Smooth muscle cell (in vitro differentiated cells): ENCODE data around the gene ZWILCH. TPM values are rescaled to one million over a fixed set of nuclear protein-coding genes. Genes with fewer than 3 reads are reported as not detected.

ENCODE experiments used
- DNase-seq: peaks from one replicate; lab custom pipeline; 2025; ENCODE audit not compliant: unreplicated experiment; lab: John Stamatoyannopoulos, UW
- H2AFZ ChIP-seq: fragments of 200-600 bp; sonication (generic); 2 replicates; pipeline ENCODE4 v1.6.0; 2016; ENCODE audit warnings: antibody characterized with exemption, low read depth, mild to moderate bottlenecking
- H3F3A ChIP-seq: fragments of 200-600 bp; sonication (generic); 2 replicates; pipeline ENCODE4 v1.6.0; 2017; ENCODE audit warnings: antibody characterized with exemption, low read depth
- H3K27ac ChIP-seq: fragments of 200-600 bp; sonication (generic); 2 replicates; pipeline ENCODE4 v1.5.1; 2016; ENCODE audit warnings: low read depth, mild to moderate bottlenecking
- H3K27me3 ChIP-seq: fragments of 200-600 bp; sonication (generic); 2 replicates; pipeline ENCODE4 v1.6.1; 2016; ENCODE audit warnings: low read depth, mild to moderate bottlenecking
- H3K36me3 ChIP-seq: fragments of 200-600 bp; sonication (generic); 2 replicates; pipeline ENCODE4 v1.5.1; 2016; ENCODE audit warnings: low read depth
- H3K4me1 ChIP-seq: fragments of 200-600 bp; sonication (generic); 2 replicates; pipeline ENCODE4 v1.5.1; 2016; ENCODE audit warnings: low read depth
- H3K4me2 ChIP-seq: fragments of 200-600 bp; sonication (generic); 2 replicates; pipeline ENCODE4 v1.6.0; 2016; ENCODE audit warnings: mild to moderate bottlenecking
- H3K4me3 ChIP-seq: fragments of 200-600 bp; sonication (generic); 2 replicates; pipeline ENCODE4 v1.5.1; 2016; ENCODE audit warnings: mild to moderate bottlenecking
- H3K79me2 ChIP-seq: fragments of 200-600 bp; sonication (generic); 2 replicates; pipeline ENCODE4 v1.6.0; 2016; ENCODE audit warnings: low read depth, mild to moderate bottlenecking
- H3K9ac ChIP-seq: fragments of 200-600 bp; sonication (generic); 2 replicates; pipeline ENCODE4 v1.6.0; 2016; ENCODE audit warnings: low read depth
- H3K9me3 ChIP-seq: fragments of 200-600 bp; sonication (generic); replicated peaks from 2 replicates; pipeline ENCODE4 v1.5.1; 2016; ENCODE audit warnings: low read depth
- H4K20me1 ChIP-seq: fragments of 200-600 bp; sonication (generic); 2 replicates; pipeline ENCODE4 v1.6.0; 2016; ENCODE audit warnings: low read depth
- WGBS: methylation state at CpG from one replicate; pipeline ENCODE4 v1.1.7; 2016; ENCODE audit warnings: low lambda C conversion rate; 5-methylcytosine and 5-hydroxymethylcytosine counted together
- polyA plus RNA-seq: library from polyadenylated mRNA; unstranded; fragments of >200 nt; fragmentation: Nextera tagmentation; extraction: Ambion mirVana; gene quantifications from 2 replicates; pipeline ENCODE4 v1.2.1, GENCODE V29; 2016
- total RNA-seq: library from RNA; depleted of rRNA; stranded (reverse); fragments of >200 nt; gene quantifications from 2 replicates; pipeline ENCODE4 v1.2.3, GENCODE V29; 2014
- TF ChIP-seq, protein P1 (sequence below): fragments of 200-600 bp; sonication (generic); IDR thresholded peaks from 2 replicates; pipeline ENCODE4 v1.5.1; 2017; ENCODE audit warnings: borderline replicate concordance, mild to moderate bottlenecking, antibody characterized with exemption; ENCODE audit not compliant: insufficient read depth, poor library complexity, severe bottlenecking

Gene ZWILCH
- total and polyA plus RNA-seq, 2 experiments from 2014 or later, result 17.7 to 17.9 TPM

DNA sequence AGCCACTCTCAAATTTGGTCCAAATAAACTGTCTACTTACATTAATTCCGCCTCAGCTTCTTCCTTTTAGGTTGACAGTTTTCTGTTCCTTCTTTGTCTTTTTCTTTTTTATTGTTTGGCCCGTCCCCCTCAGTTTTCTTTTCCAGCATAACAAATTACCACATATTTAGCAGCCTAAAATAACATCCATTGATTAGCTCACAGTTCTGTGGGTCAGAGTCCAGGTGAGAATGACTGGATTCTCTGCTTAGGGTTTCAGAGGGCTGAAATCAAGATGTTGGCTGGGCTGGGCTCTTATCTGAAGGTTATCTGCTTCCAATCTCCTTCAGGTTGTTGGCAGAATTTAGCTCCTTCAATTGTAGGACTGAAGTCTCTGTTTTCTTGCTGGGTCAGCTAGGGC, 85.3 kb downstream of the ZWILCH start:
- no peak overlapping the region for H3K4me2 ChIP-seq
- H3K79me2 ChIP-seq, result no peaks in the 10 kb centered on the region
- no peaks in the 10 kb centered on the region for H3F3A ChIP-seq
- TF ChIP-seq, protein P1, sequence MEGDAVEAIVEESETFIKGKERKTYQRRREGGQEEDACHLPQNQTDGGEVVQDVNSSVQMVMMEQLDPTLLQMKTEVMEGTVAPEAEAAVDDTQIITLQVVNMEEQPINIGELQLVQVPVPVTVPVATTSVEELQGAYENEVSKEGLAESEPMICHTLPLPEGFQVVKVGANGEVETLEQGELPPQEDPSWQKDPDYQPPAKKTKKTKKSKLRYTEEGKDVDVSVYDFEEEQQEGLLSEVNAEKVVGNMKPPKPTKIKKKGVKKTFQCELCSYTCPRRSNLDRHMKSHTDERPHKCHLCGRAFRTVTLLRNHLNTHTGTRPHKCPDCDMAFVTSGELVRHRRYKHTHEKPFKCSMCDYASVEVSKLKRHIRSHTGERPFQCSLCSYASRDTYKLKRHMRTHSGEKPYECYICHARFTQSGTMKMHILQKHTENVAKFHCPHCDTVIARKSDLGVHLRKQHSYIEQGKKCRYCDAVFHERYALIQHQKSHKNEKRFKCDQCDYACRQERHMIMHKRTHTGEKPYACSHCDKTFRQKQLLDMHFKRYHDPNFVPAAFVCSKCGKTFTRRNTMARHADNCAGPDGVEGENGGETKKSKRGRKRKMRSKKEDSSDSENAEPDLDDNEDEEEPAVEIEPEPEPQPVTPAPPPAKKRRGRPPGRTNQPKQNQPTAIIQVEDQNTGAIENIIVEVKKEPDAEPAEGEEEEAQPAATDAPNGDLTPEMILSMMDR, result no peak
- no peaks in the 10 kb centered on the region for H3K4me1 ChIP-seq
- H3K4me3 ChIP-seq, result no peak overlapping the region
- H3K27ac ChIP-seq, result no peak overlapping the region
- no peaks in the 10 kb centered on the region for H3K9me3 ChIP-seq
- DNase-seq, result no peak
- no peak overlapping the region for H3K9ac ChIP-seq
- 97% methylated on average over 2 of the region's 2 CpGs for WGBS
- H3K27me3 ChIP-seq, result no peaks in the 10 kb centered on the region
- H3K36me3 ChIP-seq, result no peaks in the 10 kb centered on the region
- H4K20me1 ChIP-seq, result no peaks in the 10 kb centered on the region
- H2AFZ ChIP-seq, result no peak overlapping the region

GRCh38 chr15:66591322-66591862, 86.3 kb downstream of the ZWILCH start:
- 87% methylated on average over 4 of the region's 4 CpGs for WGBS
- Histone ChIP-seq H3K4me3 (no peak overlapping the region), H3K27ac (no peak overlapping the region), H3K4me1 (no peaks in the 10 kb centered on the region), H3K9me3 (no peaks in the 10 kb centered on the region), H3K9ac (no peak overlapping the region), H3K36me3 (no peaks in the 10 kb centered on the region), H4K20me1 (no peaks in the 10 kb centered on the region), H3K4me2 (no peak overlapping the region), H3K79me2 (no peaks in the 10 kb centered on the region), H3F3A (no peaks in the 10 kb centered on the region), H2AFZ (no peak overlapping the region), H3K27me3 (no peaks in the 10 kb centered on the region)
- DNase-seq, result no peak
- TF ChIP-seq, protein P1, result no peak

DNA sequence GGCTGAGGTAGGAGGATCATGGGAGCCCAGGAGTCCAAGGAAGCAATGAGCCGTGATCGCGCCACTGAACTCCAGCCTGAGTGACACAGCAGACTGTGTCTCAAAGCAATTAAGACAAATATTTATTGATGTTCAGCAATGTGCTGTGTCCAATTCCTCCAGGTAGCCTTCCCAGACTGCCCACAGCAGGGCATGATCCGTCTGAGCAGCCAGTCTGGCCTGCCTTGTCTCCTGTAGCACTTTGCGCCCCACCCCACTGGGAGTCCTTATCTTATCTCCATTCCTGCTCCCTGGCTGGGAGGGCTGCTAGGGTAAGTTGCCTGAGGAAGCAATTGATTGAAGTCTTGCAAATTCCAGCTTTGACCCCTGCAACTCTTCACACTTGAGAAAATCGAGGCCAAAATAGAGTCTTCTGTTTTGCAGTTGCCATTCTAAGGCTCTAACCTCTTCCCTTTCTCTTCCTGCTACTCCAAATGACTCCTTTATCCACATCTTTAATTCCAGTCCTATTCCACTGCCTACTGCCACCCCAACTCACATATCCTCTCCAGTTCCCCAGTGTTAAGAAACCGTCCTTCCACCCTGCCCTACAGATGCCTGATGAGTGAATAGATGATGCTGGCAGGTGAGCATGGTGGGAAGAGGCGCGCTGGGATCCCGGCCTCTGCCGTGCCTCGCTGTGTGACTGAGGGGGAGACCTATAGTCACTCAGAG, 87.5 kb downstream of the ZWILCH start:
- no peaks in the 10 kb centered on the region for H3K4me1 ChIP-seq
- H3K27me3 ChIP-seq, result no peaks in the 10 kb centered on the region
- no peak for DNase-seq
- H4K20me1 ChIP-seq, result no peaks in the 10 kb centered on the region
- no peak overlapping the region for H2AFZ ChIP-seq
- H3F3A ChIP-seq, result no peaks in the 10 kb centered on the region
- H3K4me2 ChIP-seq, result no peak overlapping the region
- 68% methylated on average over 12 of the region's 12 CpGs for WGBS
- no peaks in the 10 kb centered on the region for H3K36me3 ChIP-seq
- H3K9me3 ChIP-seq, result no peaks in the 10 kb centered on the region
- H3K27ac ChIP-seq, result no peak overlapping the region
- H3K79me2 ChIP-seq, result no peaks in the 10 kb centered on the region
- H3K4me3 ChIP-seq, result no peak overlapping the region
- H3K9ac ChIP-seq, result no peak overlapping the region
- TF ChIP-seq, protein P1, result no peak
